Stimulated activated naive CD4-positive, alpha-beta T cell treated with Interleukin-2 at 50 U/mL for 16 hours (primary cell): ENCODE data around the gene KRT75.
"Not testable (repeated sequence)": the region's sequence is repeated elsewhere in the genome, so short reads cannot be mapped to it uniquely, and the experiment has no call there.

Experiments used
- DNase-seq: peaks from one replicate; lab custom pipeline; 2025; lab: John Stamatoyannopoulos, UW

Gene KRT75

GRCh38 chr12:52415870-52416750 lies 18.1 kb downstream of the KRT75 start:
- no peak for DNase-seq

GRCh38 chr12:52414936-52415335 lies 19.2 kb downstream of the KRT75 start:
- DNase-seq, result no peak

GRCh38 chr12:52413782-52414345 lies 20.3 kb downstream of the KRT75 start:
- no peak for DNase-seq

DNA sequence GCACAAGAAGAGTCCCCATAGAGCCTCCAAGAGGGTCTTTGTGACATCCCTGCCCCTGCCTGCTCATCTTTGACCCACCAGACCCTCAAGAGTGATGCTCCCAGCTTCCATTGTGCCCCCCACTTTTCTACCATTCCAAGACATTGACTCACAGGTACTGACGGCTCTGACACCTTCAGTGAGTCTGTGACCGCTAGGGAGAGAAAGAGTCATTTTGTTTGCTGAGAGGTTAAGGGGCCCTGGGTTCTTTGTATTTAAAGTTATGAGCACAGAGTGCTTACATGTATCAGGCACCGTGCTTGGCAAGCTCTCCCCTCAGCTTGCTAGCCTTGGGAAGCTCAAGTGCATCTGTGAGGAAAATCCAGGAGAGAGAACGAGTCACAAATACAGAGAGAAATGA lies 21.0 kb downstream of the KRT75 start:
- no peak for DNase-seq

- DNase-seq, result no peak
Measured at GRCh38 chr12:52411815-52412214, 22.4 kb downstream of the KRT75 start.

DNA sequence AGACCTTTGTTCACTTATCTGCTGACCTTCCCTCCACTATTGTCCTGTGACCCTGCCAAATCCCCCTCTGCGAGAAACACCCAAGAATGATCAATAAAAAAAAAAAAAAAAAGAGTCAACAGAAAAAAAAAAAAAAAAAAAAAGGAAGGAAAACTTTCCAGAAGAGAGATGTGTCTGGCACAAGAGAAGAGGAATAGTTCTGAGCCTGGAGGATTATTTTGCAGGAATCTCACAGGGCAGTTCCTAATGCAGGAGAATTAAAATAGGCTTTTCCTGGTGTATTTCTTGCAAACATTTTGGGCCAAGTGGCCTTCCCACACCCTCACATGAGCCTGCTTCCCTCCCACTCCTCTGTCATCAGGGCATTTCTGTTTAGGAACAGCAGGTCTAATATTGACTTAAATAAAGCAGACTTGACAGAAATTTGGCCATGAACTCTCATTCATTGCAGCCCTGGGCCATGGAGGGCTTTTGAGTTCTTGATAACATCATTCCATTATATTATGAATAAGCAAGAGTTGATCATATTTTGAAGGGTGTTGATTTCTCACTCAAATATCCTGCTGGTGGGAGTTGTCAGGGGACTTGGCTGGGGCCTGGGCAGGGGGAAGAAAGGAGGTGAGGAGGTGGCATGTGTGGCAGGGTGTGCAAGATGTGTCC lies 23.5 kb downstream of the KRT75 start:
- not testable (repeated sequence) for DNase-seq

GRCh38 chr12:52407918-52408317 lies 26.3 kb downstream of the KRT75 start:
- no peak for DNase-seq

DNA sequence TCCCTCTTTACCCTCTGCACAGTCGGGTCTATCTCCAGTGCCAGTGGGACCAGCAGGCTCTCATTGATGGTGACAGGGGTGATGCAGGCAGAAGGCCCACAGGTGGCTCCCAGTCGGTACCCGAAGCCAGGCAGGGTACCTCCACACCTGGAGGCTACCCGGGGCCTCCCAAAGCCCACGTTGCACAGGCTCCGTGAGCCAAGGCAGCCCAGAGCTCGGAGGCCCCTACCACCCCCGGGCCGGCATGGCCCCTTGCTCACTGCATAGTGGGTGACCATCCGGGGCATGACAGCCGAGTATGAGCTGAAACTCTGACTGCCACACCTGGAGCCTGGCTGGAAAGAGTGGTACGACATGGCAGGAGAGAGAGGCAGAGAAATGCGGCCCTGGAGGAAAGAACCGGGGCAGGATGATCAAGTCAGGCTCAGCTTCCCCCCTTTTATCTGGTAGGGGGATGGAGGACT lies 28.2 kb downstream of the KRT75 start, which contains the start of gene KRT82:
Gene KRT82, minus strand, starts transcription at position 414 of the 464 bp plus-strand sequence. Its CDS starts 58 bp downstream, at position 356.
- no peak for DNase-seq

GRCh38 chr12:52404951-52405350 lies 29.2 kb downstream of the KRT75 start:
- no peak for DNase-seq

DNA sequence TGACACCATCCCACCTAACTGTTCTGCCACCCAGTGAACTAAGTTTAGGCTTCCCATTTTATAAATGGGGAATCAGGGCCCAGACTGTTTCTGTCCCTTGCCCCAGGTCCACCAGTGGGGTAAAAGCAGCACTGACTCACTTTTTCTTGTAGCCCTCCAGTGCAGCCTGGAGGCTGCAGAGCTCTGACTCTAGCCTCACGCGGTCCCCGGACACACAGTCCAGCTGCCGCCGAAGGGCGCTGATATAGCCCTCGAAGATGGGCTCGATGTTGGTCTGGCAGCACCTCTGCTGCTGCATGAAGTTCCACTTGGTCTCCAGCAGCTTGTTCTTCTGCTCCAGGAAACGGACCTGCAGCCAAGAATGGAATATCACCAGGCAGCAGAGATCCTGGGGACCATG lies 30.6 kb downstream of the KRT75 start:
- no peak for DNase-seq

- no peak for DNase-seq
Measured at GRCh38 chr12:52402873-52403540, 31.2 kb downstream of the KRT75 start.

- DNase-seq, result no peak
Measured at GRCh38 chr12:52402377-52402776, 31.8 kb downstream of the KRT75 start.

DNA sequence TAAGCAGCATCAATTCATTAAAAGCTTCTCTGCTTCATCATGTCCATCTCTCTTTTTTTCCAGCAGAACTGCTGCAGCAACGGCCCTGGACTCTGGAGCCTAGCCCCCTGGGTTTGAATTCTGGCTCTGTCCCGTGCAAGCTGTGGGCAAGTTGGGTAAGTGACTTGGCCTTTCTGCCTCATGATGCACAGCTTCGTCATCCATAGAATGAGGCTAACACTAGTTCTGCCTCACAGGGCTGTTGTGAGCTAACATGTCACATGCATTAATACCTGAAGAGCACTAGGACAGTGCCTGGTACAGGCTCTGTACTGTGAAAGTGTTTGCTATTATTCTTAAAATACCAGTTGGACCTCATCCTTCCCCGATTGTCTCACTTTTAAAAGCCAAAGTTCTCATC lies 32.2 kb downstream of the KRT75 start:
- no peak for DNase-seq

GRCh38 chr12:52401526-52401925 lies 32.6 kb downstream of the KRT75 start:
- DNase-seq, result no peak

DNA sequence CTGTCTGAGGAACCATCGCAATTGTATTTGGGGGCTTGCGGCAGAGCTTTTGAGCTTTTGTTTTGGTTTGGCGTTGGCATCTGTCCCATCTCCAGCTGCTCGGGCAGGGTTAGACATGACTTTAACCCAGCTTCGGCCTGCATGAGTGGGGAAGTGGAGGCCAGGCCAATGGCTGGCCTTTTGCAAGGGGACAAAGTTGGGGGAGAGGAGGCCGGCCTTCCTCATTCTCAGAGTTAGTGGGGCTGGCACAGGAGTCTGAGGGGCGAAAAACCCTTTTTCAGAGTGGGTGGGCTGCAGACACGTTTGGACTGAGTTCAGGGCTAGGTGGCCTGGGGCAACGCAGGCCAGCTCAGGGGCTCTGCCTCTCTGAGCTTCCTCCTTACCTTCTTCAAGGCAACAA lies 33.3 kb downstream of the KRT75 start:
- no peak for DNase-seq

DNA sequence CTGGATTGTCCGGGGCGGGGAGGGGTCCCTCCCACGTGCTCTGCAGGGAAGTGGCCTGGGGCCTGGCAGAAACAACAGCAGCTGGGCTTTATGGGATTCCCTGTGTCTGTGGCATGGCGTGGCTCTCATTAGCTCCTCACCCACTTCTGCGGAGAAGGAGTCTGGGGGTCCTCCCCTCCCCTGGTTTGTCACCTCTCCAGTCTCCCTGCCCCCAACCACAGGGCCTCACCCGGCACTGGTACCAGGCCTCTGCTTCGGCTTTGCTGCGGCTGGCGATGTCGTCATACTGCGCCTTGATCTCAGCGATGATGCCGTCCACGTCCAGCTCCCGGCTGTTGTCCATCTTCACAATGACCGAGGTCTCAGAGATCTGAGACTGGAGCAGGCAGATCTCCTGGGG lies 34.4 kb downstream of the KRT75 start:
- no peak for DNase-seq

- no peak for DNase-seq
Measured at GRCh38 chr12:52398176-52398575, 36.0 kb downstream of the KRT75 start.

DNA sequence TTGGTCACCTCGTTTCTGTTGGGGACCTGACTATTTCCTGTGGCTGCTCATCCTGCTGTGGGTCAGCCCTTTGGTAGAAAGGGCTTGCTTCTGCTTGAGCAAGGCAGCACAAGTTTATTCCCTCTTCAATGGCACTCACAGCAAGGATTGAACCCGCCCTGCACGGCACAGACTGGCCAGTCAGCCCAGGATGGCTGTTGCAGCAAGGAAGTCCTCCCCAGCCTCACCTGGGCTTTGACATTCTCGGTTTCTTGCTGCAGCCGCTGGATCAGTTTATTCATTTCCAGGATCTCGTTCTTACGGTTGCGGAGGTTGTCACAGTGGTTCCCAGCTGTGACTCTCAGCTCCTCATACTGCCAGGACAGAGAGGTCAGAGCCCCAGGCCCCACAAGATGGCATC lies 37.5 kb downstream of the KRT75 start:
- DNase-seq, result no peak

- no peak for DNase-seq
Measured at GRCh38 chr12:52395761-52396434, 38.3 kb downstream of the KRT75 start.

DNA sequence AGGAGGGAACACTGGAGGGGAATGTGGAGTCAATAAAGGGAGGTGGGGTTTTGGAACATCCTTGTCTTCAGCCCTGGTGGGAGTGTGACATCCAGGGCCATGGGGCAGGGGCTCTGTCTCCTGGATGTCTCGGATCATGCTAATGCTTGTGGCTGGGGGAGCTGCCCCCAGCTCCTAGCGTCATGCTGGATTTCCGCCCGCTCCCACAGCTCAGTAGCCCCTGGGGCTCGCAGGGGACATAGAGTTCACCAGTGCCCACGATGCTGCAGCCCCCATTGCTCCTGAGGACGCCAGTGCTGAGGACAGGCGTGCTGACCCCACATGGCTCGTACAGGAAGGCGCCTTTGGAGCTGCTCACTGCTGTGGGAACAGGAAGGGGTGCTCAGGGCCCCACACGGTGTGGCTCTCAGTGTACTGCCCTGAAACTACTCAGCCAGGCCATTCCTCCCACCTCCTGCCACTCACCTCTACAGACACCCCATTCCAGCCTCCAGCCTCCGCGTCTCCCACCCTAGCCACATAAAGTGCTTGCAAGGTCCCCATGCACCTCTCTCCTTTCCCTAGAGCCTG lies 39.2 kb downstream of the KRT75 start:
- no peak for DNase-seq

DNA sequence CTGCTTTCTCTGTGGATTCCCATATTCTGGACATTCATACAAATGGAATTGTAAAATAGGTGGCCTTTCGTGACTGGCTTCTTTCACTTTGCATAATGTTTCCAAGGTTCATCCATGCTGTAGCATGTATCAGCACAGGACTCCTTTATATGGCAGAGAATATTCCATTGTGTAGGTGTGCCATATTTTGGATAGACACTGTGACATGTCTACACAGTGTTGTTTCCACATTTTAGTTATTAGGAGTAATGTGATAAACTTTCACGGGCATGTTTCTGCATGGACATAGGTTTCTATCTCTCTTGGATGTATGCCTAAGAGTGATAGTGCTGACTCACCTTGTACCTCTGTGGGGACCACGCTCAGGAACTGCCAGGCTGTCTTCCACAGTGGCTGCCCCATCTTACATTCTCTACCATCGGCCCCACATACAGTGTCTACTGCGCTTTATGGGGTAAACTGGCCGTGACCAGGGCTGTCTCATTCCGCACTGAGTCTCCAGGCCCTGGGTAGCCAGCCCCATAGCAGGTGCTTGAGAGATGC lies 41.6 kb downstream of the KRT75 start:
- no peak for DNase-seq
